Subcutaneous adipose tissue (tissue), 4 donors: ENCODE data around the gene HS1BP3. TPM values are rescaled to one million over a fixed set of nuclear protein-coding genes. Genes with fewer than 3 reads are reported as not detected.

Experiments
- CTCF ChIP-seq: fragments of 450-650 bp; IDR thresholded peaks from one replicate; pipeline ENCODE4 v1.5.1; 2016; ENCODE audit warnings: low read depth, mild to moderate bottlenecking, control low read depth, antibody characterized with exemption, moderate library complexity
- total RNA-seq, 4 donors: library from RNA; depleted of rRNA; stranded (reverse); fragments of >200 nt; gene quantifications; one replicate each; pipeline ENCODE4 v1.1.0, GENCODE V29; 2016

HS1BP3 gene
- total RNA-seq, 4 donors from 2014 or later: 12.6 to 37.6 (median 34.7) TPM

GRCh38 chr2:20678780-20679179, 27.9 kb upstream of the HS1BP3 start:
- no peak for TF ChIP-seq CTCF

- no peak for TF ChIP-seq CTCF
Measured at GRCh38 chr2:20678086-20678395, 27.1 kb upstream of the HS1BP3 start.

GRCh38 chr2:20677301-20678085, 26.6 kb upstream of the HS1BP3 start:
- no peak for TF ChIP-seq CTCF

GRCh38 chr2:20676353-20677215, 25.7 kb upstream of the HS1BP3 start:
- TF ChIP-seq CTCF: no peak

- TF ChIP-seq CTCF: no peak
Measured at GRCh38 chr2:20675701-20676352, 24.9 kb upstream of the HS1BP3 start.

GRCh38 chr2:20674974-20675679, 24.2 kb upstream of the HS1BP3 start:
- no peak for TF ChIP-seq CTCF
